HFF-Myc (cell line): ENCODE measurements around the gene BTNL9.
"Not testable (repeated sequence)": the region's sequence is repeated elsewhere in the genome, so short reads cannot be mapped to it uniquely, and the experiment has no call there.

Experiments used
- DNase-seq: peaks from one replicate; pipeline ENCODE4 v3.0.0-alpha.2; 2011; ENCODE audit warnings: low read depth; ENCODE audit errors: extremely low read depth
- H3K4me3 ChIP-seq: replicated peaks from 2 replicates; pipeline ENCODE4 v1.5.1; 2011; ENCODE audit warnings: low read depth, mild to moderate bottlenecking, control low read depth, low read length
- CTCF ChIP-seq: IDR thresholded peaks from 2 replicates; pipeline ENCODE4 v1.5.1; 2012; ENCODE audit warnings: mild to moderate bottlenecking, low read depth, low read length, control low read depth; ENCODE audit errors: missing control alignments

BTNL9 gene

GRCh38 chr5:181092428-181092827 is 52.4 kb downstream of the BTNL9 start:
- no peak for TF ChIP-seq CTCF
- H3K4me3 ChIP-seq: no peak overlapping the region
- DNase-seq: no peak

- not testable (repeated sequence) for DNase-seq, H3K4me3 ChIP-seq
These were observed 55.1 kb downstream of the BTNL9 start for GRCh38 chr5:181095162-181095561.

- DNase-seq, H3K4me3 ChIP-seq: not testable (repeated sequence)
These were observed 56.8 kb downstream of the BTNL9 start for GRCh38 chr5:181096721-181097382.

- not testable (repeated sequence) for DNase-seq, H3K4me3 ChIP-seq
These were observed 57.3 kb downstream of the BTNL9 start for GRCh38 chr5:181097383-181097753.

GRCh38 chr5:181097759-181098491 is 57.9 kb downstream of the BTNL9 start:
- H3K4me3 ChIP-seq: peak overlapping the region; percentile 25; the same call in 1 of the 2 replicates
- DNase-seq: not testable (repeated sequence)

- no peak overlapping the region for H3K4me3 ChIP-seq
- DNase-seq: no peak
These were observed 58.9 kb downstream of the BTNL9 start for GRCh38 chr5:181098762-181099601.

GRCh38 chr5:181099602-181100086 is 59.6 kb downstream of the BTNL9 start:
- TF ChIP-seq CTCF: no peak
- DNase-seq: no peak
- no peak overlapping the region for H3K4me3 ChIP-seq

More at GRCh38 chr5:181098762-181099601, 58.9 kb downstream of the BTNL9 start:
- no peak for TF ChIP-seq CTCF

GRCh38 chr5:181100121-181100875 is 60.2 kb downstream of the BTNL9 start:
- no peak overlapping the region; the same call in 1 of the 2 replicates for H3K4me3 ChIP-seq
- no peak for TF ChIP-seq CTCF
- DNase-seq: no peak

- not testable (repeated sequence) for H3K4me3 ChIP-seq, DNase-seq
These were observed 61.1 kb downstream of the BTNL9 start for GRCh38 chr5:181101030-181101641.

- not testable (repeated sequence) for DNase-seq, H3K4me3 ChIP-seq
These were observed 62.0 kb downstream of the BTNL9 start for GRCh38 chr5:181101930-181102674.

- DNase-seq, H3K4me3 ChIP-seq: not testable (repeated sequence)
These were observed 64.1 kb downstream of the BTNL9 start for GRCh38 chr5:181104259-181104568.
